Left renal pelvis (tissue), 4 donors: ENCODE data around the gene ATP10A. TPM values are rescaled to one million over a fixed set of nuclear protein-coding genes. Genes with fewer than 3 reads are reported as not detected.
"Not testable (repeated sequence)": the region's sequence is repeated elsewhere in the genome, so short reads cannot be mapped to it uniquely, and the experiment has no call there.

Experiments used
- DNase-seq, 4 donors: peaks; one replicate each; pipeline ENCODE4 v3.0.0-alpha.2; 2013; ENCODE audit warnings: low read depth in 4 of 4, low spot score in 3 of 4
- polyA plus RNA-seq, 4 donors: library from polyadenylated mRNA; unstranded; fragments of 120-200 nt; gene quantifications; one replicate each; pipeline ENCODE4 v1.2.1, GENCODE V29; 2013; ENCODE audit not compliant: insufficient read length in 4 of 4

Gene ATP10A
- polyA plus RNA-seq, 4 donors: 2.8 to 6.1 (median 4.0) TPM

DNA sequence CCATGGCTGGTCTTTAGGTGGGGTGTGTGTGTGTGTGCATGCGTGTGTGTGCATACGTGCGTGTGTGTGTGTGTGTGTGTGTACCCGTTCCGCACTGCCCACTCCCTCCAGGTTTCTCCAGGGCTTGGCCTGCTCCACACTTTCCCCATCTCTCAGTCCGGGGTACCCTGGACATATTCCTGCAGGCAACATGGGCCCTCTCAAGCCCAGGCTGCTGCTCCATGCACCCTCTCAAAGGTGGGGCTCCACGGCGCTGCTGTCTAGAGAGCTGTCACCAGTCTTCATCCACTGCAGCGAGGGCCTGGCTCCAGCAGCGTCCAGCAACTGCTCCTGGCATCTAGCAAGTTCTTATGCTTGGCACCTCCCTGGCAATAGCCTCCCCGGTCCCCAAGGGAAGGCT, 86.1 kb downstream of the ATP10A start:
- DNase-seq: no peak

- DNase-seq: no peak
Measured at GRCh38 chr15:25776071-25776746, 86.9 kb downstream of the ATP10A start.

GRCh38 chr15:25775317-25775912, 87.7 kb downstream of the ATP10A start:
- DNase-seq: no peak

DNA sequence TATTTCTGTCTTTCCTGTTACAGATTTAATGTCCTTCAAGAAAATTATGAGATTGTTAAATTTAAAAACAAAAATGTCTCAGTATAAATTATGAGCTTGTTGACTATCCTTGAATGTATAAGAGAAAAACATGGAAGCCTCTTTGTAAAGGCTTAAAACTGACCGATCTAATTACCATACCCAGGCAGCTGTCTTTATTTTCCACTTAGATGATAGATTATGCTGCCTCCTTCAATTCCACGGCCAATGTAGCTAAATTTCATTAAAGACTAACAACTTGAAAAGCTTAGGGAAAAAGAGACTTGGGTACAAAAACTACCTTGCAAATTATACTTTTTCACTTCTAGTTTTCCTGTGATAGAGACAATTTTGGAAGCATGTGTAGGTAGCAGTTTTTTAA, 88.3 kb downstream of the ATP10A start:
- DNase-seq: no peak

DNA sequence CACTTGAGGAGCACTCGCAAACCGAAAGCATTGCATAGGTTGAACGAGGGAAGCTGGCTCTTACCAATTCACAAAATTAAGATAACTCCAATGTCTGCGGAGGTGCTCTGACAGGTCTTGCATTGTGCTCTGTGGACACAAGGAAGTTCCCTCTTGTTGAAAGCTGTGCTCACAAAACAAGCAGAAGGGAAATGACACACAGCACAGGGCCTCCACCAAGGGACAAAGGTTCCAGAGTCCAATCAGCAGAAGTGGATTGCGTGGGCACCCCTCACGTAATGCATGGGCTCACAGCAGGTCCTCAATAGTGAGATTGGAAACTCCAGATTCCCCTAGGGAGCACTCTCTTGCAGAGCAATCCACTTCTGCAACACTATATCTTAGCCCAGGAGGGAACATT, 89.9 kb downstream of the ATP10A start:
- DNase-seq: no peak

DNA sequence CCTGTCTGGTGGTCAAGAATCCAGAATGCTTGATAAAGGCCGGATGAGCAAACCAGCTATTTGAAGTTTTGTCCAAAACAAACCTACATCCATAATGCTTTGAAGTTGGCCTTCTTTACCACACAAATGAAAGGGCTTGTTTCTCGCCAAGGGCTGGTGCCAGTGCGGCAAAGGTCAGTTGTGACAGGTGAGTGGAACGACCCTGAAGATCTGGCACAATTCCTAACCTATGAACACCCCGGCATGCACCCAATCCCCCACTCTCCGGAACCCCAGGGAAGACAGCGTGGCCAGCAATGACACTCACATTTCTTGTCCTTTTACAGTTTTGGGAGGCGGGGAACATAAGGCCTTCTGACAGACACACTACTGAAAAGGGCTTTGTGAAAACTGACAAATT, 90.6 kb downstream of the ATP10A start:
- DNase-seq: no peak

GRCh38 chr15:25771736-25772135, 91.4 kb downstream of the ATP10A start:
- not testable (repeated sequence) for DNase-seq

DNA sequence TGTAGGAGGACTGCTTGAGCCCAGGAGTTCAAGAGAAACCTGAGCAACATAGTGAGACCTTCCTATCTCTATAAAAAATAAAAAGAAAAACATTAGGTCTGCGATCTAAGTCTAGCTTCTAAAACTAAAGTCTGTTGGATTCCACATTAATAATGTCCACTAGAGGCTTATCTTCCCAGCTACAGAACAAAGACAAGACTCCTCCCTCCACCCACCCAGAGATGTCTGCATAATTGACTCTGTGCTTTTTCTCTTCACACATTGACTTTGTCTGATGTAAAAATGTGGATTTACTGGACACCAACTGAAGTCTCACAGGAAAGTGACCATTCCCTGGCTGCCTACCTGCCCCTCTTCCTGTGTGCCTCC, 91.8 kb downstream of the ATP10A start:
- no peak for DNase-seq

DNA sequence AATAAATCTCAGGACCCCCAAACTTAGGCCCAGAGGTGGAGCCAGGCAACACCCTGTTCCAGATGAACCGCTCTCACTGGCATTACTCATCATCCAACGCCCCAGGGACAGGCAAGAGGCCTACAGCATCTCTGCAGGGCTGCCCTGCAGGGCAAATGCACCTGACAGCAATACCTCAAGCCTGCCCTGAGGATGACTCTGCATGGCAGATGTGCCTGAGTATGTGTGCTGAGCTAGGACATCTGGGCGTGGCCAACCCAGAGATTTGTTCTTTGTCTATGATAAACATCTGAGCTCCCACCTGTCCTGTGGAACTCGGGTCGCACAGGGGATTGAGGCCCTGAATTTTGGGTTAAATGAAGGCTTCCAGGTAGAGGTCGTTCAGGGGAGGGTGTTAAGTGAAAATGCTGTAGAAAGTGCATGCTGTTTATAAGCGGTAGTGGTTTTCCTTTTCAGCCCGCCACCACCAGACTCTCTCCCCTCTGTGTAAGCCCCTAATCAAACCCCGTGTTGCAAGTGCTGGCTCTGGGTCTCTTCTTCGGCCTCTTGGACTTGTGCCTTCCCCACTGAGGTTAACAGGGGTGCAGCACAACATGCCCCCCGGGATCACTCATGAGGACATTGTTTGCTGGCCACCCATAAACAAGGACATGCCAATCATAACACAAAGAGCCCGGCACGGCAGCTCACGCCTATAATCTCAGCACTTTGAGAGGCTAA, 92.3 kb downstream of the ATP10A start:
- DNase-seq: no peak

DNA sequence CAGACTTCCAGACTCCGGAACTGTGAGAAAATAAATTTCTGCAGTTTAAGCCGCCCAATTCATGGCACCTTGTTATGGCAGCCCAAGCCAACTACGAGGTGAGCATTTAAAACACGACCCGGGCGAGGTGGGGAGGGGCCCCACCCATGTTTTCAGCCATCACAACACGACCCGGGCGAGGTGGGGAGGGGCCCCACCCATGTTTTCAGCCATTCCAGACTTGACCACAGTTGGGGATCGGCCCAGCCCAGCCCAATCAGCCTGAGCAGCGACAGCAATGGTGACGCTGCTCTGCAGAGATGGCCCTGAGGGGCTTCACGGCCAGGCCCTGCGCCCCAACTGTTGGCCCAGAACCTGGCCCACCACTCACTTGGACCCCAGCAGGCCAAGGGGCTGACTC, 93.1 kb downstream of the ATP10A start:
- no peak for DNase-seq

DNA sequence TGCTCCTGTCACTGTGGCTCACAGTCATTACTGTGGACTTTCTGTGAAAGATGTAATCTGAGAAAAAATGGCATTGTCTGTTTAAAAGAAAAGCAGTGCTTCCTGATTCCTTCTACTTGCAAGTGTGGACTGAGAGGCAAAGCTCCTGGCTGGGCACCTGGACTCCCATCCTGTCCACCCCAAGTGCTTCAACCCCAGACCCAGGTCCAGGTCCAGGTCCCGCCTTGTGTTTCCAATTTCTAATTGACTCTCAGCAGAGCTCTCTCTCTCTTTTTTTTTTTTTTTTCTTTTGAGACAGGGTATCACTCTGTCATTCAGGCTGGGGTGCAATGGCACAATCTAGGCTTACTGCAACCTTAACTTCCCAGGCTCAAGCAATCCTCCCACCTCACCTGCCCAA, 94.9 kb downstream of the ATP10A start:
- DNase-seq: no peak

DNA sequence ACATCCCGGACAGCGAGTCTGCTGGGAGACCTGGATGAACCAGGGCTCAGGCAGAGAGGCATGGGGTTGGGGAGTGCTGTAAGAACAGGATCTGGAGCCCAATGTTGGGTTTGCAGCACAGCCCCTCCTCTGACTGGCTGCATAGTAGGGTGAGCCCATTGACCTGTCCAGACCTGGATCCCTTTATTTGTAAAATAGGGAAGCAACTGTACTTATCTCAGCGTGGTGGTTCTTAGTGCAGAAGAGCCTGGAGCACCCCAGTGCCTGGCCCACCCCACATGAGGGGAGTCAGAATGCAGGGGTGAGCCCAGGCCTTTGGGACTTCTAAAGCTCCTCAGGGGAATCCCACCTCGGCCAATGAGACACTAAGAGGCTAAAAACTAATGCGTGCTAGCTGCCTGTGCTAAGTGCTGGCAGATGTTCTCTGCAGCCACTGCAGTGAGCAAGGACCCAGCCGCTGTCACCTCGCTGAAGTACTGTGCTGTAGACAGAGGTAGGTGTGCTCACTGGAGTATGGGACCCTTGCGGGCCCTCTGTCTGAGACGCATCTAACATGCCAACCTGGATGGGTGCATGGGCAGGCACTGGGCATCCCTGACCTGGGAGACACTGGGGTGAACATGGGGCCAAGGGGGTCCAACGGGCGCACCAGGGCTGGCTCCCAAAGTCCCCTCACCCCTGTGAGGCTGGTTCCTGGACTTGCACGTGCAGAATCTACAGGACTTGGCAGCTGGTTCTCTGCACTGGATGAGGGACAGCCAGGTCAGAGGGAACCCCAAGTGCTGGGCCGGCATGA, 95.6 kb downstream of the ATP10A start:
- DNase-seq: no peak

GRCh38 chr15:25766417-25766816, 96.7 kb downstream of the ATP10A start:
- no peak for DNase-seq

- no peak for DNase-seq
Measured at GRCh38 chr15:25764980-25765735, 98.0 kb downstream of the ATP10A start.

DNA sequence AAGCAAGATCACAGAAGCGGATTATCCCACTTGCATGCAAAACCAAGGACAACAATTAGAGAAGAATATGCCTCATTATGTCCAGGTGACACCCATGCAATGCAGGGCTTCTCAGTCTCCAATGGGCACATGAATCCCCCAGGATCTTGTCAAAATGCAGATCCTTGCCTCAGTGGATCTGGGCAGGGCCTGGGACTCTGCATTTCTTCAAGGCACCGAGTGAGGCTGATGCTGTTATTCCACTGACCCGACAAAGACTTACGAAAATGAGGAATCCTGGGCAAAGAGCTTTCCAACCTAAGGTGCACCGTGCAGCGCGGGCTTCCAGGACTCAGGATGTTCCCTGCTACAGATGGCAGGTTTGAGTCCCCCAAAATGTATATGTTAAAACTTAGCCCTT, 99.2 kb downstream of the ATP10A start:
- DNase-seq: no peak

DNA sequence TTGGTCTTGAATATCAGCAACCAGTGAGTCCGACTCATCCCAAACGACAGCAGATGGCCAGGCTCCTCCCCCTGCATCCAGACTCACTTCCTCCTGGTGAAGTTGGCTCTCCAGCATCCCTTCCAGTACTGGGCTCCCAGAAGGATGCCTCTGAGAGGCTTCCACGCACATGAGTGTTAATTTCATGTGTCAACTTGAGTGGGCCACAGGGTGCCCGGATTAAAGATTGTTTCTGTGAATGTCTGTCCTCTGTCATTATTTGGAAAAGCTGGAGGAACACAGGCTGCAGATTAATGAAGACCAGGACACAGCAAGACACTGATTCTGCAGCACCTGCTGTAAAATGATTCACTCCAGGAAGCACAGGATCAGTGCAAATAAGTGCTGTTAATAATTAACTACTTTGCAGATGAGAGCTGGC, 99.8 kb downstream of the ATP10A start:
- DNase-seq: no peak

DNA sequence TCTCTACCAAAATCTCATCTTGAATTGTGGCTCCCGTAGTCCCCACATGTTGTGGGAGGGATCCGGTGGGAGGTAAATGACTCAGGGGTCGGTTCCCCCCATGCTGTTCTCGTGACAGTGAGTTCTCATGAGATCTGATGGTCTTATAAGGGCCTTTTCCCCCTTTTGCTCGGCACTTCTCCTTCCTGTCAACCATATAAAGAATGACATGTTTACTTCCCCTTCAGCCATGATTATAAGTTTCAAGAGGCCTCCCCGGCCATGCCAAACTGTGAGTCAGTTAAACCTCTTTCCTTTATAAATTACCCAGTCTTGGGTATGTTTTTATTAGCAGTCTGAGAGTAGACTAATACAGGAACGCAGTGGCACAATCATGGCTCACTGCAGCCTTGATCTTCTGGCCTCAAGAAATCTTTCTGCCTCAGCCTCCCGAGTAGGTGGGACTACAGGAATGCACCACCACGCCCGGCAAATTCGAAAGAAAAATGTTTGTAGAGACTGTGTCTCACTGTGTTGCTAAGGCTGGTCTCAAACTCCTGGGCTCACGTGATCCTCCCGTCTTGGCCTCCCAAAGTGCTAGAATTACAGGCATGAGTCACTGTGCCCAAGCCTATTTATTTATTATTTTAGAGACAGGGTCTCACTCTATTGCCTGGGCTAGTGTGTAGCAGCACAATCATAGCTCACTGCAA, 101.0 kb downstream of the ATP10A start:
- DNase-seq: no peak

GRCh38 chr15:25759421-25759820, 103.7 kb downstream of the ATP10A start:
- DNase-seq: no peak

DNA sequence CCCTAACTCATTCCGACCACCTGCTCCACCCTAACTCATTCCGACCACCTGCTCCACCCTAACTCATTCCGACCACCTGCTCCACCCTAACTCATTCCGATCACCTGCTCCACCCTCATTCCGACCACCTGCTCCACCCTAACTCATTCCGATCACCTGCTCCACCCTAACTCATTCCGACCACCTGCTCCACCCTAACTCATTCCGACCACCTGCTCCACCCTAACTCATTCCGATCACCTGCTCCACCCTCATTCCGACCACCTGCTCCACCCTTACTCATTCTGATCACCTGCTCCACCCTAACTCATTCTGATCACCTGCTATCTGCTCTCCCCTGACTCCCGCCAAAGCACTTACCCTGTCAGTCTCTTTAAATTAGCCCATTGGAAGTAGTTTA, 104.5 kb downstream of the ATP10A start:
- DNase-seq: not testable (repeated sequence)
